Keratinocyte (primary cell): ENCODE data around the gene NLRC5. TPM values are rescaled to one million over a fixed set of nuclear protein-coding genes. Genes with fewer than 3 reads are reported as not detected.

Experiments
- DNase-seq: peaks from one replicate; pipeline ENCODE4 v3.0.0-alpha.2; 2011; ENCODE audit warnings: low read depth, missing footprints, low spot score
- FAIRE-seq: peaks from 2 replicates; lab custom pipeline; 2011; peaks lifted over from hg19 to GRCh38; lab: Jason Lieb, UNC
- H2AFZ ChIP-seq: 2 replicates; pipeline ENCODE4 v1.6.0; 2012; ENCODE audit warnings: low read length, control low read depth, inconsistent platforms; ENCODE audit not compliant: control insufficient read depth
- H3K27ac ChIP-seq: 2 replicates; pipeline ENCODE4 v1.5.1; 2011; ENCODE audit warnings: low read length; ENCODE audit not compliant: control insufficient read depth, insufficient read depth
- H3K27me3 ChIP-seq: 3 replicates; pipeline ENCODE4 v1.6.0; 2011; ENCODE audit warnings: low read length; ENCODE audit not compliant: control insufficient read depth, insufficient read depth; ENCODE audit errors: extremely low read depth
- H3K36me3 ChIP-seq, 2 experiments: 2 replicates in 1 of 2; 3 replicates in 1 of 2; pipeline ENCODE4 v1.5.1; 2011; ENCODE audit warnings: low read length in 2 of 2, mild to moderate bottlenecking in 1 of 2; ENCODE audit not compliant: control insufficient read depth in 2 of 2, insufficient read depth in 2 of 2; ENCODE audit errors: extremely low read depth in 1 of 2
- H3K4me1 ChIP-seq: 3 replicates; pipeline ENCODE4 v1.5.1; 2011; ENCODE audit warnings: low read length; ENCODE audit not compliant: control insufficient read depth, insufficient read depth; ENCODE audit errors: extremely low read depth
- H3K4me2 ChIP-seq: 3 replicates; pipeline ENCODE4 v1.6.0; 2011; ENCODE audit warnings: low read depth, low read length; ENCODE audit not compliant: control insufficient read depth, insufficient read depth; ENCODE audit errors: extremely low read depth
- H3K4me3 ChIP-seq, 3 experiments: fragments of 200-600 bp in 1 of 3; sonication (generic) in 1 of 3; 2 replicates in 2 of 3; 3 replicates in 1 of 3; pipeline ENCODE4 v1.5.1; 2011 to 2016; ENCODE audit warnings: low read length in 3 of 3, mild to moderate bottlenecking in 3 of 3, control low read depth in 2 of 3, inconsistent platforms in 1 of 3, low read depth in 1 of 3, mixed read lengths in 1 of 3, mixed run types in 1 of 3, moderate library complexity in 1 of 3; ENCODE audit not compliant: control insufficient read depth in 2 of 3, insufficient read depth in 2 of 3; ENCODE audit errors: extremely low read depth in 1 of 3
- H3K79me2 ChIP-seq: 2 replicates; pipeline ENCODE4 v1.6.0; 2012; ENCODE audit warnings: low read length; ENCODE audit not compliant: control insufficient read depth, insufficient read depth
- H3K9ac ChIP-seq: 3 replicates; pipeline ENCODE4 v1.6.0; 2011; ENCODE audit warnings: low read length; ENCODE audit not compliant: control insufficient read depth, insufficient read depth; ENCODE audit errors: extremely low read depth
- H3K9me1 ChIP-seq: 3 replicates; pipeline ENCODE4 v1.6.0; 2011; ENCODE audit warnings: low read length; ENCODE audit not compliant: control insufficient read depth, insufficient read depth; ENCODE audit errors: extremely low read depth
- H3K9me3 ChIP-seq: 2 replicates; pipeline ENCODE4 v1.5.1; 2012; ENCODE audit warnings: low read depth, low read length; ENCODE audit not compliant: control insufficient read depth
- H4K20me1 ChIP-seq: 3 replicates; pipeline ENCODE4 v1.6.0; 2011; ENCODE audit warnings: low read length; ENCODE audit not compliant: control insufficient read depth, insufficient read depth; ENCODE audit errors: extremely low read depth
- EZH2 ChIP-seq: IDR thresholded peaks from one replicate; pipeline ENCODE4 v1.6.1; 2012; ENCODE audit warnings: inconsistent platforms, mild to moderate bottlenecking, low read length, moderate library complexity
- dilution Hi-C: fragments of 300-500 bp; cut with MboI; formaldehyde crosslinking; loops from one replicate; pipeline ENCODE4 v1.7.0; 2020; ENCODE audit warnings: low sequenced_read_pairs; ENCODE audit not compliant: extremely low pct_ligation_motif_present
- polyA plus RNA-seq, 5 experiments: library from polyadenylated mRNA; depleted of rRNA in 3 of 5; stranded (reverse) in 3 of 5; stranded (forward) in 1 of 5; unstranded in 1 of 5; fragments of >200 nt; gene quantifications; 1 replicate in 1 of 5; 2 replicates in 3 of 5; 3 replicates in 1 of 5; pipeline versions ENCODE4 v1.2.1 to v1.2.3, GENCODE V29; 2011 to 2012; ENCODE audit warnings: missing spikeins in 2 of 5, low read depth in 1 of 5, low replicate concordance in 1 of 5
- TF ChIP-seq, protein P1 (sequence below), 3 experiments: IDR thresholded peaks in 1 of 3; conservative IDR thresholded peaks in 1 of 3; optimal IDR thresholded peaks in 1 of 3; 2 replicates in 2 of 3; 3 replicates in 1 of 3; pipeline versions ENCODE3 to v1.5.1; 2011; ENCODE audit warnings: low read length in 3 of 3, mild to moderate bottlenecking in 3 of 3, moderate library complexity in 2 of 3, control low read depth in 1 of 3, inconsistent platforms in 1 of 3; ENCODE audit not compliant: insufficient read depth in 2 of 3; ENCODE audit errors: extremely low read depth in 1 of 3

NLRC5 gene
- polyA plus RNA-seq, 1 donor (not counting 4 experiments of a cell fraction or from before 2014, with no cell fraction given) = 7.8 TPM

DNA sequence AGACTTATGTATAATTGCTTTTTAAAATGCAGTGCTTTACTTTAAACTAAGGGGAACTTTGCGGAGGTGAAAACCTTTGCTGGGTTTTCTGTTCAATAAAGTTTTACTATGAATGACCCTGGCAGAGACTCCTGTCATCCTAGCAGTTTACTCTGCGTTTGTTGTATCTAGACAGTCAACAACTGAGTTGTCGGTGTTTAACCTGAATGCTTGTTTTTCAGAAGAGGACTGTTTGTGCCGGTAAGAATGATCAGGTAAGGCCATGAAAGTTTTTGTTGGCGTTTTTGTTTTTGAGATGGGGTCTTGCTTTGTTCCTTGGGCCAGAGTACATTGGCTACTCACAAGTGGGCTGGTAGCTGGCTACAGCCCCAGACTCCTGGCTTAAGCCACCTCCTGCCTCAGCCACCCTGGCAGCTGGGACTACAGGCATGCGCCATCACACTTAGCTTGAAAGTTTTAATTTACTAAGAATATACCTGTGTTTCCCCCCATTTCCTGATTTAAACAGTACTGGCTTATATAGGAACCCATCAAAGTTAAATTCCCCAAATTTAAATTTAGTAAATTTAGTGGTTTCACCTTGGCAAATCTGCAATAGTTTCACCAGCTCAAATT is 45.5 kb upstream of the NLRC5 start:
- Histone ChIP-seq H3K4me3 (no peak overlapping the region), H3K4me1 (no peaks in the 10 kb centered on the region), H3K27ac (no peak overlapping the region), H3K79me2 (no peaks in the 10 kb centered on the region), H3K9me3 (no peaks in the 10 kb centered on the region), H3K27me3 (no peaks in the 10 kb centered on the region), H3K9me1 (no peaks in the 10 kb centered on the region), H3K36me3 (peaks cover 28 to 59% of the 10 kb centered on the region in 2 experiments), H3K4me2 (no peak overlapping the region), H2AFZ (no peak overlapping the region), H4K20me1 (peaks cover 19% of the 10 kb centered on the region), H3K9ac (no peak overlapping the region)
- TF ChIP-seq, protein P1, sequence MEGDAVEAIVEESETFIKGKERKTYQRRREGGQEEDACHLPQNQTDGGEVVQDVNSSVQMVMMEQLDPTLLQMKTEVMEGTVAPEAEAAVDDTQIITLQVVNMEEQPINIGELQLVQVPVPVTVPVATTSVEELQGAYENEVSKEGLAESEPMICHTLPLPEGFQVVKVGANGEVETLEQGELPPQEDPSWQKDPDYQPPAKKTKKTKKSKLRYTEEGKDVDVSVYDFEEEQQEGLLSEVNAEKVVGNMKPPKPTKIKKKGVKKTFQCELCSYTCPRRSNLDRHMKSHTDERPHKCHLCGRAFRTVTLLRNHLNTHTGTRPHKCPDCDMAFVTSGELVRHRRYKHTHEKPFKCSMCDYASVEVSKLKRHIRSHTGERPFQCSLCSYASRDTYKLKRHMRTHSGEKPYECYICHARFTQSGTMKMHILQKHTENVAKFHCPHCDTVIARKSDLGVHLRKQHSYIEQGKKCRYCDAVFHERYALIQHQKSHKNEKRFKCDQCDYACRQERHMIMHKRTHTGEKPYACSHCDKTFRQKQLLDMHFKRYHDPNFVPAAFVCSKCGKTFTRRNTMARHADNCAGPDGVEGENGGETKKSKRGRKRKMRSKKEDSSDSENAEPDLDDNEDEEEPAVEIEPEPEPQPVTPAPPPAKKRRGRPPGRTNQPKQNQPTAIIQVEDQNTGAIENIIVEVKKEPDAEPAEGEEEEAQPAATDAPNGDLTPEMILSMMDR (optimal IDR thresholded peaks at IDR 0.05 in 1 of 3, IDR thresholded peaks at IDR 0.05 in 1 of 3, conservative IDR thresholded peaks at IDR 0.05 in 1 of 3; ENCODE audit: extremely low read depth in 1 of 3, insufficient read depth in 2 of 3, low read length in 3 of 3) = no peak
- TF ChIP-seq EZH2 = no peak
- no peak for FAIRE-seq
- dilution Hi-C loops = no loop called here
- DNase-seq = no peak

DNA sequence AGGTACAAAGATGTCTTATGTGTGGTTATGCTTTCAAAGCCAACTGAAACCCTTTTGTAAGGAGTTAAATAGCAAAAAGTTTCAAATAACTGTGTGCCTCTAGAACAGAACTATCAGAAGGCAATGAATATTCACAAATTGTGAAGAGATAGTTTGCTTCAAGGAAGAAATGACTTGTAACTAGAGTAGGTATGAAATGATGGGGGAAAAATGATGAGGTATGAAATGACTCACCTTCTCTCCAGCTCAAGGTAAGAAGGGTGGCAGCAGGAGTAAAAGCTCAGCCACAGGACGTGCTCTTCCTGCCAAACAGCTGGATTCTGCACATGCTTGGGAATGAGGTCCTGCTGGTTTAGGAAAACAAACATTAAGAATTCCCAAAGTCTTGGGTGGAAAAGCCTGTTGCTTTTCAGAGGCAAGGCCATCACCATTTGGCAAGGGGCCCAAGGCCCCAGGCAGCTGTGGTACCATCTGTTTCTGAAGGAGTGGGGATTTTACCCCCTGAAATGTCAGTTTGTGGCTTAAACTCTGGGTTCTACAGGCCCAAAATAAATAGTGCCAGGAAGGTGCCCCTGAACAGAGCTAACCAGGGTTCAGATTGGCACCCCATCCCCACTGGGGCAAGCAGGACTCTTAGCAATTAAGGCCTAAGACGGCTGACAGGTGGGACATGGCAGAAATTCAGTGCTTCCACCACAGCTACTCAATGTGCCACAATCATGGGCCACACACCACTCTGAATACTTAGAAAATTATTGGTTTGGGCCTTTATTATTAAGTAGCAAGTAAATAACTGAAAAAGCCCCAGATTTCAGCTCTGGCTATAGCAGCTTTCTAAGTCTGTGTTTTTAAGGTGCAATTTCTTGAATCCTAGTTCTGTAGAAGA is 44.2 kb upstream of the NLRC5 start:
- H3K27ac ChIP-seq = peak overlapping the region; percentile 2
- no peak overlapping the region for H3K4me3 ChIP-seq
- H3K9me3 ChIP-seq = no peaks in the 10 kb centered on the region
- no peaks in the 10 kb centered on the region for H3K4me1 ChIP-seq
- no peak overlapping the region for H3K9ac ChIP-seq
- H3K79me2 ChIP-seq = no peaks in the 10 kb centered on the region
- no peak overlapping the region for H2AFZ ChIP-seq
- H3K36me3 ChIP-seq = peaks cover 20 to 45% of the 10 kb centered on the region in 2 experiments
- dilution Hi-C loops = no loop called here
- no peaks in the 10 kb centered on the region for H3K9me1 ChIP-seq
- H3K4me2 ChIP-seq = no peak overlapping the region
- peak; percentile 77 for FAIRE-seq
- DNase-seq = no peak
- TF ChIP-seq EZH2 = no peak
- TF ChIP-seq, protein P1 (optimal IDR thresholded peaks at IDR 0.05 in 1 of 3, IDR thresholded peaks at IDR 0.05 in 1 of 3, conservative IDR thresholded peaks at IDR 0.05 in 1 of 3; ENCODE audit: extremely low read depth in 1 of 3, insufficient read depth in 2 of 3, low read length in 3 of 3) = no peak
- H4K20me1 ChIP-seq = peaks cover 14% of the 10 kb centered on the region
- H3K27me3 ChIP-seq = no peaks in the 10 kb centered on the region
